Measurements from ENCODE around the gene INAFM1.

The INAFM1 gene

DNA sequence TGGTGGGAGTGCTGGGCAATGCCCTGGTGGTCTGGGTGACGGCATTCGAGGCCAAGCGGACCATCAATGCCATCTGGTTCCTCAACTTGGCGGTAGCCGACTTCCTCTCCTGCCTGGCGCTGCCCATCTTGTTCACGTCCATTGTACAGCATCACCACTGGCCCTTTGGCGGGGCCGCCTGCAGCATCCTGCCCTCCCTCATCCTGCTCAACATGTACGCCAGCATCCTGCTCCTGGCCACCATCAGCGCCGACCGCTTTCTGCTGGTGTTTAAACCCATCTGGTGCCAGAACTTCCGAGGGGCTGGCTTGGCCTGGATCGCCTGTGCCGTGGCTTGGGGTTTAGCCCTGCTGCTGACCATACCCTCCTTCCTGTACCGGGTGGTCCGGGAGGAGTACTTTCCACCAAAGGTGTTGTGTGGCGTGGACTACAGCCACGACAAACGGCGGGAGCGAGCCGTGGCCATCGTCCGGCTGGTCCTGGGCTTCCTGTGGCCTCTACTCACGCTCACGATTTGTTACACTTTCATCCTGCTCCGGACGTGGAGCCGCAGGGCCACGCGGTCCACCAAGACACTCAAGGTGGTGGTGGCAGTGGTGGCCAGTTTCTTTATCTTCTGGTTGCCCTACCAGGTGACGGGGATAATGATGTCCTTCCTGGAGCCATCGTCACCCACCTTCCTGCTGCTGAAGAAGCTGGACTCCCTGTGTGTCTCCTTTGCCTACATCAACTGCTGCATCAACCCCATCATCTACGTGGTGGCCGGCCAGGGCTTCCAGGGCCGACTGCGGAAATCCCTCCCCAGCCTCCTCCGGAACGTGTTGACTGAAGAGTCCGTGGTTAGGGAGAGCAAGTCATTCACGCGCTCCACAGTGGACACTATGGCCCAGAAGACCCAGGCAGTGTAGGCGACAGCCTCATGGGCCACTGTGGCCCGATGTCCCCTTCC lies 45.5 kb downstream of the INAFM1 start:
- ChIA-PET CTCF (interaction anchor here (4.1 kb wide), 1 partner anchor 29 kb away, joined by 19 read pairs; the partner anchor contains the start of gene DHX34), POLR2A (interaction anchor here (0.6 kb wide), 1 partner anchor 19 kb away, joined by 5 read pairs; no protein-coding TSS in a partner anchor)
- no peak for DNase-seq (ENCODE audit: low read depth, low spot score)
- H3K4me3 ChIP-seq (ENCODE audit: low read depth, low read length): no peak overlapping the region
- no peak for TF ChIP-seq CTCF (IDR thresholded peaks at IDR 0.05; ENCODE audit: insufficient read depth, low read length, missing control alignments)

- ChIA-PET CTCF (interaction anchor here (0.7 to 4.1 kb wide), 3 partner anchors 16 to 28 kb away, joined by 3 to 19 read pairs (median 5); partner anchors contain the start of gene DHX34), POLR2A (no interaction called here)
- no peak for DNase-seq (ENCODE audit: low read depth, low spot score)
- no peak for TF ChIP-seq CTCF (IDR thresholded peaks at IDR 0.05; ENCODE audit: insufficient read depth, low read length, missing control alignments)
- no peak overlapping the region for H3K4me3 ChIP-seq (ENCODE audit: low read depth, low read length)
Measured at GRCh38 chr19:47321630-47322029, 46.9 kb downstream of the INAFM1 start.

DNA sequence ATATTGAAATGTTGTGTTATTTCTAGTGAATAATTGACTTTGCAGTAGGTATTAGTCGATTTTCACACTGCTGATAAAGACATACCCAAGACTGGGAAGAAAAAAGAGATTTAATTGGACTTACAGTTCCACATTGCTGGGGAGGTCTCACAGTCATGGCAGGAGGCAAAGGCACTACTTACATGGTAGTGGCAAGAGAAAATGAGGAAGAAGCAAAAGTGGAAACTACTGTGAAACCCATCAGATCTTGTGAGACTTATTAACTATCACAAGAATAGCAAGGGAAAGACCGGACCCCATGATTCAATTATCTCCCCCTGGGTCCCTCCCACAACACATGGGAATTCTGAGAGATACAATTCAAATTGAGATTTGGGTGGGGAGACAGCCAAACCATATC lies 47.4 kb downstream of the INAFM1 start:
- no peak for DNase-seq (ENCODE audit: low read depth, low spot score)
- no peak for TF ChIP-seq CTCF (IDR thresholded peaks at IDR 0.05; ENCODE audit: insufficient read depth, low read length, missing control alignments)
- POLR2A ChIA-PET: no interaction called here
- CTCF ChIA-PET: interaction anchor here (0.7 to 4.1 kb wide), 2 partner anchors 27 to 29 kb away, joined by 3 to 19 read pairs; partner anchors contain the start of gene DHX34
- no peak overlapping the region for H3K4me3 ChIP-seq (ENCODE audit: low read depth, low read length)

DNA sequence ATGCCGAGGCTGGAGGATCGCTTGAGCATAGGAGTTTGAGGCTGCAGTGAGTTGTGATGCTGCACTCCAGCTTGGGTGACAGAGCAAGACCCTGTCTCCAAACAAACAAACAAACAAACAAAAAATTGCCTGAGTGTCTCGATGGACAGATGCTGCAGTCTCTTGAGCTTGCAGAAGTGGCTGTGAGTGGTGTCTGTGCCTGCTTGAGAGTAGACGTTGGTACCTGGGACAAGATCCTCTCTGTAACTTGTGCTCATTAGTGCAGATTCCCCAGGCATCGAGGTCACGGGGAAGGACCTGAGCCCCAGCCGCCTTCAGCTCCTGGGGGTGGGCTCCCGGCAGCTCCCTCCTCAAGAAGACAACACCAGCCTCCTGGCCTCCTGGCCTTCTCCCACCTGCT lies 48.7 kb downstream of the INAFM1 start:
- H3K4me3 ChIP-seq (ENCODE audit: low read depth, low read length): no peak overlapping the region
- no peak for TF ChIP-seq CTCF (IDR thresholded peaks at IDR 0.05; ENCODE audit: insufficient read depth, low read length, missing control alignments)
- CTCF ChIA-PET: interaction anchor here (2.3 to 4.1 kb wide), 3 partner anchors 11 to 26 kb away, joined by 8 to 19 read pairs (median 11); partner anchors contain the start of gene DHX34
- DNase-seq (ENCODE audit: low read depth, low spot score): no peak
- POLR2A ChIA-PET: no interaction called here

- CTCF ChIA-PET: interaction anchor here (2.3 to 4.1 kb wide), 3 partner anchors 10 to 25 kb away, joined by 8 to 19 read pairs (median 11); partner anchors contain the start of gene DHX34
- POLR2A ChIA-PET: no interaction called here
- no peak overlapping the region for H3K4me3 ChIP-seq (ENCODE audit: low read depth, low read length)
- DNase-seq (ENCODE audit: low read depth, low spot score): no peak
- TF ChIP-seq CTCF (IDR thresholded peaks at IDR 0.05; ENCODE audit: insufficient read depth, low read length, missing control alignments): no peak
Measured at GRCh38 chr19:47323872-47324271, 49.2 kb downstream of the INAFM1 start.

GRCh38 chr19:47324502-47324901 lies 49.8 kb downstream of the INAFM1 start:
- CTCF ChIA-PET: interaction anchor here (2.3 to 4.1 kb wide), 3 partner anchors 10 to 24 kb away, joined by 8 to 19 read pairs (median 11); partner anchors contain the start of gene DHX34
- TF ChIP-seq CTCF (IDR thresholded peaks at IDR 0.05; ENCODE audit: insufficient read depth, low read length, missing control alignments): no peak
- no peak for DNase-seq (ENCODE audit: low read depth, low spot score)

More at GRCh38 chr19:47324502-47324901, 49.8 kb downstream of the INAFM1 start:
- no peak overlapping the region for H3K4me3 ChIP-seq (ENCODE audit: low read depth, low read length)
- POLR2A ChIA-PET: no interaction called here
